Measurements from ENCODE around the gene RFC2.
"Not testable (repeated sequence)": the region's sequence is repeated elsewhere in the genome, so short reads cannot be mapped to it uniquely, and the experiment has no call there.

RFC2 gene

GRCh38 chr7:74282748-74283459, 28.7 kb upstream of the RFC2 start:
- no peak for DNase-seq

DNA sequence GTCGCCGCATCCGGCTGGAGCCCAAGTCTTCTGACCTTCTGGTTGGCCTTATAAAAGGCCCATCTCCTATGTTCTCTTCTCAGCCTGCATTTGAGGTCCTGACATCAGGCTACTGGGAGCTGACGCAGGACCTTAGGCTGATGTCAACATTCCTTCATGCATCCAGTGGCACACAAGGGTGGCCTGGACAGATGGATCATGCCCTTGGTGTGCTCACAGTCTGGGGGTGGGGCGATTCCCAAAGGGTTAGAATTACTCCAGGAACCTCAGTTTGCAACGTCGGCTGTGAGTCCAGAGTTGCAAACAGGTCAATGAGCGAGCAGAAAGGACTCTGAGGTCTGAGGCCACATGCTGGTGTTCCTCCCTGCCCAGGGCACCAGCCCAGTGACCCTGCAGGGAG, 26.8 kb upstream of the RFC2 start:
- DNase-seq, result peak; percentile 71

- DNase-seq, result no peak
Measured at GRCh38 chr7:74277636-74278035, 23.4 kb upstream of the RFC2 start.

DNA sequence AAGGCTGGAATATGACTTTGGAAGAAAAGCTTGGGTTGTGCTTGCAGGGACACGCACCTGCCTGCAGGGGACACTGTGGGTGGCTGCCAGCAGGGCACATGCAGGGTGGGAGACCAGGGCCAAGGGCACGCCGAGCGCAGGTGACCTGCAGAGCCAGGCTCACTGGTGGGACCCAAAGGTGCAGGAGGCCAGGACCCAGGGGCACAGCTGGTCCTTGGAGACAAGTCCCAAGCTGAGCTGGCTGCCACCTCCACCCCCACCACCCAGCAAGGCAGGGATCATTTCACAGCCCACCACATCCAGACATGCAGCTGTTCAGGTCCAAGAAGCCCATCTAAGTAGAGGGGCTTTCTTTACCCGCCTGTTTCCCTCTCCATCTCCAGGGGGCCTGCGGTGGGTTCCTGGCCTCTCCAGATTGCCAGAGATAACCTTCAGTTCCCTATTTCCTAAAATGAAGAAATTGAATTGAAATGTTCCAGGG, 21.2 kb upstream of the RFC2 start:
- DNase-seq, result no peak

GRCh38 chr7:74272305-74273038, 18.3 kb upstream of the RFC2 start:
- DNase-seq, result peak; percentile 96

DNA sequence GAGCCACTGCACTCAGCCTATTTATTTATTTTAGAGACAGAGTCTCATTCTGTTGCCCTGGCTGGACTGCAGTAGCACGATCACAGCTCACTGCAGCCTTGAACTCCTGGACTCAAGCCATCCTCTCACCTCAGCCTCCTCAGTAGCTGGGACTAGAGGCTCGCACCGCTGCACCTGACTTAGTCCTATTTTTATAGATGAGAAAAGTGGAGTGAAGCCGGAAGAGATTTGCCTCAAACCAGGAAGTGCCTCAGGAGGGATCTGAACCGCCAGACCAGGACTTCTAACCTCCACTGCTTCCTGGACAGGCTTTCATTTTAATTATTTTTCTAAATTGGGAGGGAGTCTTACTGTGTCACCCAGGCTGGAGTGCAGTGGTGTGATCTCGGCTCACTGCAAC, 17.5 kb upstream of the RFC2 start:
- no peak for DNase-seq

- DNase-seq, result no peak
Measured at GRCh38 chr7:74269757-74270277, 15.6 kb upstream of the RFC2 start.

DNA sequence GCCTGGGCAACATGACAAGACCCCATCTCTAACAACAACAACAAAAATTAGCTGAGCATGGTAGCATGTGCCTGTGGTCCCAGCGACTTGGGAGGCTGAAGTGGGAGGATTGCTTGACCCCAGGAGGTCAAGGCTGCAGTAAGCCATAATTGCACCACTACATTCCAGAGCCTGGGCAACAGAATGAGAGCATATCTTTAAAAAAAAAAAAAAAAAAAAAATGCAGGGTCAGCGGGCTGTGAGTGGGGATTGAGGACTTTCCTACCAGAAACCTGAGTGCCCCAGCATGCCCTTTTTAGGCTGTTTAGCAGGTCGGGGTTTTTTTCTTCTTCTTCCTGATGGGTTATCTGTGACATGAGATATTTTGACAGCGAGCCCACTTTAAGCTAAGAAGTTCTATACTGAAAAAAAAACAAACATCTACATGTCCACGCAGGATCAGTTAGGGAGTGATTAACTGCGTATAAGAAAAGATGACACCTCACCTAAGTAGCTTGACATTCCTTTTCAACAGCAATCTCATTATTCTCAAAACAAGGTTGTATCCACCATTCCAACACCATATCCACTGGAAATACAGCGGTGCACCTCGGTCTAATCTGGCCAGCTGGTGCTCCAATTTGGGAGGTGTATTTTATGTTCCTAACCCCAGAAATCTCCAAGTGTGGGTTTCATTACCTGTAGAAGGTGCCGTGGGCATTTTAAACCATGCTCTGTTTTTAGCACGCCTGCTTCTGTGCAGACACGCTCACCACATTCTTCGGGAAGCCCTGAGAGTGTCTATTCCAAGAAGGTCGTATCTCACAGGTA, 13.8 kb upstream of the RFC2 start:
- no peak for DNase-seq

DNA sequence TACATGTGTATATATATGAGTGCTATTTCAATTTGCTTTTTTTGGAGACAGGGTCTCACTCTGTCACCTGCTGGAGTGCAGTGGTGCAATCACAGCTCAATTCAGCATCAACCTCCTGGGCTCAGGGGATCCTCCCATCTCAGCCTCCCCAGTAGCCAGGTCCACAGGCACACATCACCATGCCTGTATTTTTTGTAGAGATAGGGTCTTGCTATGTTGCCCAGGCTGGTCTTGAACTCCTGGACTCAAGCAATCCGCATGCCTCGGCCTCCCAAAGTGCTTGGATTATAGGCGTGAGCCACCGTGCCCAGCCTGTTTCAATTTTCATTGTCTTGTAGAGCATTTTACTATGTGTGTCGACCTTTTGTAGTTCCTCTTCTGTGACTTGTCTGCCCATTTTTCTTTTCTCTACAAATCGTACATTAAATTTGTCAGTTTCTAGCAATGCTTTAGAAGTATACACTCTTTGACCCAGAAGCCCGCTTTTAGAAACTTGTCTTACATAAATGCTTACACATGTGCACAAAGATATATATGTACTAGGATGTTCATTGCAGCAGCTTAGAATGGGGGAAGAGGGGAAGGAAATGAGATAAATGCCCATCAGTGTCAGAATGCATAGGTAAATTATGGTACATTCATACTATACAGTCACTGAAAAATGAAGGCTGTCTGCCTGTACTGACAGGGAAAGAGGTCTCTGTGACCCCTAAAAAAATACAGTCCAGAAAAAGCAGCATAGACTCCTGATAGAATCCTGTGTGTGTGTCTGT, 12.2 kb upstream of the RFC2 start:
- no peak for DNase-seq

- DNase-seq, result no peak
Measured at GRCh38 chr7:74263399-74264120, 9.4 kb upstream of the RFC2 start.

- no peak for DNase-seq
Measured at GRCh38 chr7:74262639-74263398, 8.6 kb upstream of the RFC2 start.

DNA sequence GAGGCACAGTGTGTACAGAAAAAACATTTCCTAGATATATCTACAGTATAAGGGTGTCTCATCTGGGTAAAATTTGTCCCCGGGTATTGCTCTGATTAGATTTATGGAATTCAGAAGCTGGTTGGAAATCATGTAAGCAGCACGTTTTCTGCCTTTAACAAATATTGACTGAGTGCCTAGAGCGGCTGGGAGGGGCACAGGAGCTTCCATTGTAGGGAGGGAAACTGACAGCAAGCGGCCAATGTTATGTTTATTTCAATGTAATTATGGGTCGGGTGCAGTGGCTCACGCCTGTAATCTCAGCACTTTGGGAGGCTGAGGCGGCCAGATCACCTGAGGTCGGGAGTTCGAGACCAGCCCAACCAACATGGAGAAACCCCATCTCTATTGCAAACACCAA, 4.4 kb upstream of the RFC2 start:
- no peak for DNase-seq

- peak; percentile 41 for DNase-seq
Measured at GRCh38 chr7:74256491-74257408, 2.6 kb upstream of the RFC2 start.

- DNase-seq, result not testable (repeated sequence)
Measured at GRCh38 chr7:74255461-74255860, 1.3 kb upstream of the RFC2 start.

GRCh38 chr7:74254858-74255379, 720 bp upstream of the RFC2 start:
- DNase-seq, result no peak

DNA sequence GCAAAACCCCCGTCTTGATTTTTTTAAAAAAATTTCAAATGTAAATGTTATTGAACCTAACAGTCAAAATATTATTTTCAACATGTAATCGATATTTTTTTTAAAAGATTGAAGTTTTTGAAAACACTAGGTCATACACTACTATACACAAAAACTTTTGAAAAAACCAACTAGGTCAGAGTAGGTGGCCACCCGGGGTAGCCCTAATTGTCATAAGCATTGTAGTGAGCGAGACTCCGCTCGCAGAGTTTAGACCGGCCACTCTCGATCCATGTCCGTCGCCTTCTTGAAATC, 417 bp downstream of the RFC2 start:
- DNase-seq, result peak; percentile 20

- DNase-seq, result no peak
Measured at GRCh38 chr7:74253331-74253730, 868 bp downstream of the RFC2 start.

DNA sequence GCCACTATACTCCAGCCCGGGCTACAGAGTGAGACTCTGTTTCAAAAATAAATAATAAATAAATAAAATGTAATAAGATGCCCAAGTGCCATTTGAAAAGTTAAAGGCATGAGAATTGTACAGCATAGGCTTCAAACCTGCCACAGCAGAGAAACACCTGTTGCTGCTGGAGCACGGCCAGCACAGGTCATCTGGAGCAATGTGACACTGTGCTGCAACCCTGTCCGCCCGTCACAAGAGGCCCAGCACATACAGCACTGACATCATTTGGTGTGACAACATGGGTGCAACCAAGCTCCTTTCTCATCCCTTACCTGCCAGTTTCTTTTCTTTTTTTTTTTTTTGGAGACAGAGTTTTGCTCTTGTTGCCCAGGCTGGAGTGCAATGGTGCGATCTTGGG, 1.3 kb downstream of the RFC2 start:
- no peak for DNase-seq

DNA sequence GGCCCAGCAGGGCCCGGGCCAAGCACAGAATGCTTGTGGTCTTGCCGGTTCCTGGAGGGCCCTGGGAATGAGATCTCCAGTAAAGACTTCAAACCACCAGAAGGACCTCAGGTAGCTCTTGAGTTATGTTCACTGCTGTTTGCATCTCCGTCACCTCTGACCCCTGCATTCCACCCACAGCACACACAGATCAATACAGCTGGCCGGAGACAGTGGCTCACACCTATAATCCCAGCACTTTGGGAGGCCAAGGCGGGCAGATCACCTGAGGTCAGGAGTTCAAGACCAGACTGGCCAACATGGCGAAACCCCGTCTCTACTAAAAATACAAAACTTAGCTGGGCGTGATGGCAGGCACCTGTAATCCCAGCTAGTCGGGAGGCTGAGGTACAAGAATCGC, 5.1 kb downstream of the RFC2 start:
- DNase-seq, result not testable (repeated sequence)

GRCh38 chr7:74248156-74248555, 6.0 kb downstream of the RFC2 start:
- no peak for DNase-seq

Data from suppressor macrophage treated with lipopolysaccharide for 4 hours (primary cell).